HG02970 (cell line): ENCODE measurements around the gene GPSM1.

ENCODE experiments used
- ATAC-seq: cut with Tn5 transposase; IDR thresholded peaks from one replicate; pipeline ENCODE4 v1.9.1; 2021; ENCODE audit warnings: mild to moderate bottlenecking, moderate library complexity, moderate number of reproducible peaks; ENCODE audit not compliant: unreplicated experiment, low FRiP score

GPSM1 gene

GRCh38 chr9:136357202-136357725, 29.9 kb downstream of the GPSM1 start:
- ATAC-seq, result no peak

GRCh38 chr9:136358016-136358415, 30.7 kb downstream of the GPSM1 start:
- ATAC-seq, result no peak

- no peak for ATAC-seq
These were observed 31.5 kb downstream of the GPSM1 start for GRCh38 chr9:136358888-136359287.

- no peak for ATAC-seq
These were observed 32.7 kb downstream of the GPSM1 start for GRCh38 chr9:136359774-136360718.

- no peak for ATAC-seq
These were observed 33.9 kb downstream of the GPSM1 start for GRCh38 chr9:136361047-136361753.

- no peak for ATAC-seq
These were observed 34.6 kb downstream of the GPSM1 start for GRCh38 chr9:136361754-136362449.

GRCh38 chr9:136362450-136362784, 35.1 kb downstream of the GPSM1 start:
- ATAC-seq, result no peak

- ATAC-seq, result peak; percentile 71
These were observed 36.0 kb downstream of the GPSM1 start, which contains the start of gene DNLZ for GRCh38 chr9:136363106-136363948. Gene DNLZ, minus strand, starts transcription at chr9:136363744. Its CDS starts 30 bp downstream, at chr9:136363714.

- ATAC-seq, result no peak
These were observed 36.8 kb downstream of the GPSM1 start for GRCh38 chr9:136363949-136364748.

GRCh38 chr9:136364942-136365774, 37.8 kb downstream of the GPSM1 start:
- ATAC-seq, result no peak

- no peak for ATAC-seq
These were observed 38.5 kb downstream of the GPSM1 start for GRCh38 chr9:136365775-136366222.

GRCh38 chr9:136366826-136367225, 39.5 kb downstream of the GPSM1 start:
- no peak for ATAC-seq

- ATAC-seq, result no peak
These were observed 40.2 kb downstream of the GPSM1 start for GRCh38 chr9:136367296-136368145.

- no peak for ATAC-seq
These were observed 40.9 kb downstream of the GPSM1 start for GRCh38 chr9:136368190-136368589.

- ATAC-seq, result no peak
These were observed 42.7 kb downstream of the GPSM1 start for GRCh38 chr9:136370037-136370436.

- ATAC-seq, result no peak
These were observed 43.6 kb downstream of the GPSM1 start for GRCh38 chr9:136370687-136371532.
